Measurements from ENCODE around the gene SYNJ2. TPM values are rescaled to one million over a fixed set of nuclear protein-coding genes. Genes with fewer than 3 reads are reported as not detected.

The SYNJ2 gene
- total RNA-seq, 1 experiment from 2014 or later: 24.5 TPM

GRCh38 chr6:157981132-157981394 lies 600 bp upstream of the SYNJ2 start:
- Histone ChIP-seq H4K5ac (ENCODE audit: insufficient read length, low read depth, low read length) (no peak overlapping the region), H3K23me2 (ENCODE audit: insufficient read length, low read depth, low read length, poor library complexity, severe bottlenecking) (peaks cover 11% of the 10 kb centered on the region), H3K4ac (ENCODE audit: low read depth, low read length) (no peak overlapping the region), H3K27me3 (ENCODE audit: insufficient read depth, low read length) (no peaks in the 10 kb centered on the region; the same call in 1 of the 2 replicates), H3K79me1 (ENCODE audit: insufficient read depth, low read depth, low read length, poor library complexity, severe bottlenecking) (no peaks in the 10 kb centered on the region), H3K9ac (ENCODE audit: extremely low read depth, insufficient read length, low read length) (no peak overlapping the region), H3K23ac (ENCODE audit: insufficient read length, low read depth, low read length) (no peak overlapping the region), H3K9me3 (ENCODE audit: control insufficient read depth, low read depth, low read length) (no peaks in the 10 kb centered on the region), H3K18ac (ENCODE audit: insufficient read length, low read depth, low read length) (peak overlapping the region; percentile 55), H3K79me2 (ENCODE audit: insufficient read depth, low read length) (peaks cover 8% of the 10 kb centered on the region; the same call in 1 of the 2 replicates), H2BK120ac (ENCODE audit: low read depth, low read length, poor library complexity, severe bottlenecking) (no peak overlapping the region), H3T11ph (ENCODE audit: low read length) (no peak overlapping the region), H4K20me1 (ENCODE audit: control insufficient read depth, insufficient read depth, insufficient read length) (no peaks in the 10 kb centered on the region), H2BK20ac (ENCODE audit: low read depth, low read length, poor library complexity, severe bottlenecking) (no peak overlapping the region), H3K14ac (ENCODE audit: insufficient read depth, low read length) (peak overlapping the region; percentile 54; the same call in 1 of the 2 replicates), H3K56ac (ENCODE audit: insufficient read length, low read depth, low read length) (no peak overlapping the region), H2BK5ac (ENCODE audit: insufficient read length, low read length) (no peak overlapping the region), H2BK12ac (ENCODE audit: insufficient read length, low read depth, low read length) (no peak overlapping the region), H3K27ac (ENCODE audit: insufficient read length, low read depth, low read length) (no peak overlapping the region), H4K91ac (ENCODE audit: insufficient read length, low read depth, low read length) (no peak overlapping the region), H2AFZ (ENCODE audit: low read length) (no peak overlapping the region), H3K4me1 (ENCODE audit: insufficient read depth, low read length) (peaks cover 10% of the 10 kb centered on the region), H2BK15ac (ENCODE audit: low read depth, low read length) (no peak overlapping the region), H3K4me2 (ENCODE audit: insufficient read depth, insufficient read length, low read length) (peak overlapping the region; percentile 72), H4K8ac (replicated peaks; ENCODE audit: insufficient read length, low read depth, low read length) (no peak overlapping the region), H2AK5ac (ENCODE audit: insufficient read length, low read length) (no peak overlapping the region)
- peak overlapping the region in 1 of 3 experiments; percentile 59; a peak in 1 of 7 replicates for H3K27ac Mint-ChIP-seq
- TF ChIP-seq CTCF (conservative IDR thresholded peaks at IDR 0.05): no peak
- H3K27me3 Mint-ChIP-seq (ENCODE audit: low read depth): peaks cover 37% of the 10 kb centered on the region
- WGBS (ENCODE audit: extremely low coverage, insufficient read length, low lambda C conversion rate): no CpG with 5 or more reads among the region's 24 CpGs
- no peaks in the 10 kb centered on the region; a peak in 1 of 7 replicates for H3K36me3 Mint-ChIP-seq (ENCODE audit: insufficient read depth in 1 of 3, low read depth in 3 of 3)
- peak overlapping the region; percentile 73 to 75 for H3K4me3 Mint-ChIP-seq
- no peak for DNase-seq
- no peaks in the 10 kb centered on the region for H3K9me3 Mint-ChIP-seq
- peaks cover 40 to 42% of the 10 kb centered on the region in 2 experiments for H3K4me1 Mint-ChIP-seq
